Pancreas (tissue), 10 donors: ENCODE results near the gene MPRIP. TPM values are rescaled to one million over a fixed set of nuclear protein-coding genes. Genes with fewer than 3 reads are reported as not detected.
A peak's percentile ranks its signal among the peaks of the same experiment; 100 is the strongest.

ENCODE experiments used
- ATAC-seq, 4 donors: fragments of 200-7000 bp; cut with Tn5 transposase; one replicate each; pipeline versions ENCODE4 v1.8.0 to v1.9.1; 2020; ENCODE audit warnings: mild to moderate bottlenecking in 4 of 4, moderate library complexity in 4 of 4
- DNase-seq, 6 donors: peaks; one replicate each; pipeline ENCODE4 v3.0.0-alpha.2; 2020
- FAIRE-seq: peaks from 2 replicates; lab custom pipeline; 2012; peaks lifted over from hg19 to GRCh38; lab: Jason Lieb, UNC
- H3K27ac ChIP-seq, 4 donors: fragments of 200-600 bp; sonication (generic); 1 replicate in 3 of 4; 2 replicates in 1 of 4; pipeline versions ENCODE4 v1.5.0 to v1.8.0; 2020
- H3K27me3 ChIP-seq, 4 donors: fragments of 200-600 bp; one replicate each; pipeline ENCODE4 v1.8.0; 2021
- H3K36me3 ChIP-seq, 3 donors: fragments of 200-600 bp; sonication (generic) in 1 of 3; one replicate each; pipeline versions ENCODE4 v1.5.0 to v1.8.0; 2020 to 2021
- H3K4me1 ChIP-seq, 3 donors: fragments of 200-600 bp; one replicate each; pipeline ENCODE4 v1.8.0; 2021
- H3K4me3 ChIP-seq, 4 donors: fragments of 200-600 bp; sonication (generic) in 2 of 4; one replicate each; pipeline versions ENCODE4 v1.5.0 to v1.8.0; 2020 to 2021
- H3K9me3 ChIP-seq, 4 donors: fragments of 200-600 bp; one replicate each; pipeline ENCODE4 v1.8.0; 2021
- WGBS, 2 donors: extraction: QIAGEN DNeasy Blood & Tissue Kit; methylation state at CpG; one replicate each; pipeline ENCODE4 v1.1.7; 2013; 5-methylcytosine and 5-hydroxymethylcytosine counted together
- intact Hi-C, 3 donors: fragments of 100-400 bp; cut with DNase I; formaldehyde crosslinking; loops; one replicate each; pipeline versions ENCODE4 v1.11.1 to v1.14.2; 2022
- polyA plus RNA-seq, 2 donors: library from polyadenylated mRNA; stranded (reverse); fragments of 200-250 nt; gene quantifications; one replicate each; pipeline ENCODE4 v1.2.3, GENCODE V29; 2013
- total RNA-seq, 6 donors: library from RNA; stranded (reverse); fragmentation: NEBNext Ultra II Directional in 4 of 6; extraction: Animal tissue kit (Norgen Biotek cat#: 25700) in 4 of 6; gene quantifications; one replicate each; pipeline versions ENCODE4 v1.2.1 to v1.2.4, GENCODE V29; 2021 to 2023
- TF ChIP-seq, protein P1 (sequence below), 4 donors: fragments of 200-600 bp; sonication (generic) in 3 of 4; IDR thresholded peaks; one replicate each; pipeline versions ENCODE4 v1.5.0 to v1.8.0; 2021; ENCODE audit warnings: antibody characterized with exemption in 4 of 4
- donor health status: healthy with polysubstance abuse.
- donor health status: DM: no; HTN: no; CAD: no; lungs with moderate emphysema.
- donor health status: DM: no; HTN: no; CAD: no.
- donor health status: control.
- donor health status: control.
- donor health status: Bipolar disorder and iron deficiency.
- donor health status: DM: yes; HTN: yes; CAD: no.
- donor health status: DM: no; HTN: no; CAD: no.
- donor health status: DM: no; HTN: no; CAD: no.
- donor health status: DM: yes; HTN: yes; CAD: no.

MPRIP gene
- total and polyA plus RNA-seq, 8 donors, result 91.8 to 242 (median 107) TPM

DNA sequence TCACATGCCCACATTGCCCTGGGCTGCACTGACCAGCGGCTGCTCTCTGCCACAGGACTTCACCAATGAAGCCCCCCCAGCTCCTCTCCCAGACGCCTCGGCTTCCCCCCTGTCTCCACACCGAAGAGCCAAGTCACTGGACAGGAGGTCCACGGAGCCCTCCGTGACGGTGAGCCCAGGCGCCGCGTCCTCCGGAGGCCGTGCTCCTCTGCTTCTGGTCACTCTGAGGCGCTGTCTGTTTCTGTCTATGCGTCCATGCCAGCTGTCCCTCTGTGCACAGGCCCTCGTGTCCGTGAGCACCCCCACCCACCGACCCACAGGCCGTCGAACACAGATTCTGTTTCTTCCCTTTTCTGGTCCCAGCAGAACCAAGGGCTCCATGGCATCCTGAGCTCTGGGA, 101.2 kb downstream of the MPRIP start:
- FAIRE-seq (no peak), DNase-seq (peak in 1 of 6 donors; percentile 59), ATAC-seq (no peak)
- Histone ChIP-seq H3K4me3 (no peak overlapping the region), H3K4me1 (no peaks in the 10 kb centered on the region), H3K9me3 (no peaks in the 10 kb centered on the region), H3K27ac (no peak overlapping the region), H3K36me3 (peaks cover 0 to 83% (median 34%) of the 10 kb centered on the region in 3 donors), H3K27me3 (no peaks in the 10 kb centered on the region)
- intact Hi-C loops, result loop anchor here in 1 of 3 donors (10.0 kb wide), 1 partner anchor 139 kb away; no protein-coding TSS in a partner anchor
- TF ChIP-seq, protein P1, sequence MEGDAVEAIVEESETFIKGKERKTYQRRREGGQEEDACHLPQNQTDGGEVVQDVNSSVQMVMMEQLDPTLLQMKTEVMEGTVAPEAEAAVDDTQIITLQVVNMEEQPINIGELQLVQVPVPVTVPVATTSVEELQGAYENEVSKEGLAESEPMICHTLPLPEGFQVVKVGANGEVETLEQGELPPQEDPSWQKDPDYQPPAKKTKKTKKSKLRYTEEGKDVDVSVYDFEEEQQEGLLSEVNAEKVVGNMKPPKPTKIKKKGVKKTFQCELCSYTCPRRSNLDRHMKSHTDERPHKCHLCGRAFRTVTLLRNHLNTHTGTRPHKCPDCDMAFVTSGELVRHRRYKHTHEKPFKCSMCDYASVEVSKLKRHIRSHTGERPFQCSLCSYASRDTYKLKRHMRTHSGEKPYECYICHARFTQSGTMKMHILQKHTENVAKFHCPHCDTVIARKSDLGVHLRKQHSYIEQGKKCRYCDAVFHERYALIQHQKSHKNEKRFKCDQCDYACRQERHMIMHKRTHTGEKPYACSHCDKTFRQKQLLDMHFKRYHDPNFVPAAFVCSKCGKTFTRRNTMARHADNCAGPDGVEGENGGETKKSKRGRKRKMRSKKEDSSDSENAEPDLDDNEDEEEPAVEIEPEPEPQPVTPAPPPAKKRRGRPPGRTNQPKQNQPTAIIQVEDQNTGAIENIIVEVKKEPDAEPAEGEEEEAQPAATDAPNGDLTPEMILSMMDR (IDR thresholded peaks at IDR 0.05), result no peak
- WGBS, 2 donors, result 93 to 97% methylated on average over 19 of the region's 19 CpGs

DNA sequence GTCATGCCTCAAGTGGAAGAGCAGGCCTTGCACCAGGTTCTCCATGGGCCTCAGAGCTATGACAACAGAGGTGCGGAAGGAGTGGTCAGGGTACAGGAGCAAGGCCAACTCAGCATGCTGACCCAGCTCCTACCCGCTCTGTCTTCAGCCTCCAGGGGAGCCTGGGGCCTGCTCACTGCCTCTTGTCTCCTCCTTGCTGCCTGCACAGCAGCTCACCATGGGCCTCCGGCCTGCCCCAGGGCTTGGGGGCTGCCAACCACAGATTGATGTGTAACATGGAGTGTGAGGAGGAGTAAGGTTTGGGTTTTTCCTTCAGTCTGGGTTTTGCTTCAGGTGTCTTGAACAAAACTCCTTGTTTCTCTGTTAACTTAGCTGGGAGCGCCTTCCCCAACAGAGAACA, 101.8 kb downstream of the MPRIP start:
- intact Hi-C loops, result loop anchor here in 1 of 3 donors (10.0 kb wide), 1 partner anchor 139 kb away; no protein-coding TSS in a partner anchor
- FAIRE-seq (no peak), DNase-seq (peak in 1 of 6 donors; percentile 34), ATAC-seq (no peak)
- TF ChIP-seq, protein P1 (IDR thresholded peaks at IDR 0.05), result no peak
- no peak overlapping the region for H3K27ac ChIP-seq
- WGBS, 2 donors, result 98% methylated on average over 4 of the region's 4 CpGs
- H3K9me3 ChIP-seq, result no peaks in the 10 kb centered on the region
- H3K27me3 ChIP-seq, result no peaks in the 10 kb centered on the region
- peaks cover 0 to 80% (median 30%) of the 10 kb centered on the region in 3 donors for H3K36me3 ChIP-seq
- no peak overlapping the region for H3K4me3 ChIP-seq
- no peaks in the 10 kb centered on the region for H3K4me1 ChIP-seq

DNA sequence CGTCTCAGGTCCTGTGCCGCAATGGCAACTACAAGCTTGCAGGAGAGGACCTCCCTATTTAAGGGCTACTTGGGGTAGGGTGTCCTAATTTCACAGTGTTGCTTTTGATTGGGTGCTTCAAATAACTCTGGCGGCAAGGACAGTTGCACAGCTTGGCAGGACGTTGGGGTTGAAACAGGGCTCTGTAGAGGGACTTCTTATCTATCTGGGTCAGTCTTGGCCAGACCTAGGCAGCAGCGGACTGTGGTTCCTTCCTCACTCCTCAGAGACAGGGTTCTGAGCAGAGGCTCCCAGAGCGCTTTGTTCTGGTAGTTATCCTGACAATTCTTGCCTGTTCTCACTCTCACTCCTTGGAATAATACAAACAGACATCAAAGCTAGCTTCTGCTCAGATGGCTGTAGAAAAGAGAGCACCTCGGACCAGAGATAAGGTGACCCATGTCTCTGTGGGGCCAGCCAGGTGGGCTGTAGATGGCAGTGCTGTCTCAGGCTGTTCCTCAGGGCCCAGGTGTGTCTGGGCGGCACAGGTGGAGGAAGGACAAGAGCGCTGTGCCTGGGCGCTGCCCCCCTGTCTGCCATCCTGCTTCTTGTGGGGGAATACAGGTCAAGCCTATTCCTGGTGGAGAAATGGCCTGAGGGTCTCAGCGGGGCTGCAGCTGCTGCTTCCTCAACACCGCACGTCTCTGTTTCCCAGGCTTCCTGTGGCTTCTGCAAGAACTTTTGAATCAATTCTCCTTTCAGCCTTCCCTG, 102.8 kb downstream of the MPRIP start:
- intact Hi-C loops, result loop anchor here in 1 of 3 donors (10.0 kb wide), 1 partner anchor 140 kb away; no protein-coding TSS in a partner anchor
- WGBS, 2 donors, result 84 to 85% methylated on average over 13 of the region's 13 CpGs
- Histone ChIP-seq H3K4me3 (no peak overlapping the region), H3K36me3 (peaks cover 0 to 72% (median 20%) of the 10 kb centered on the region in 3 donors), H3K4me1 (no peaks in the 10 kb centered on the region), H3K27ac (no peak overlapping the region), H3K9me3 (no peaks in the 10 kb centered on the region), H3K27me3 (no peaks in the 10 kb centered on the region)
- ATAC-seq (no peak), DNase-seq (peak in 1 of 6 donors; percentile 39), FAIRE-seq (no peak)
- TF ChIP-seq, protein P1 (IDR thresholded peaks at IDR 0.05), result no peak

DNA sequence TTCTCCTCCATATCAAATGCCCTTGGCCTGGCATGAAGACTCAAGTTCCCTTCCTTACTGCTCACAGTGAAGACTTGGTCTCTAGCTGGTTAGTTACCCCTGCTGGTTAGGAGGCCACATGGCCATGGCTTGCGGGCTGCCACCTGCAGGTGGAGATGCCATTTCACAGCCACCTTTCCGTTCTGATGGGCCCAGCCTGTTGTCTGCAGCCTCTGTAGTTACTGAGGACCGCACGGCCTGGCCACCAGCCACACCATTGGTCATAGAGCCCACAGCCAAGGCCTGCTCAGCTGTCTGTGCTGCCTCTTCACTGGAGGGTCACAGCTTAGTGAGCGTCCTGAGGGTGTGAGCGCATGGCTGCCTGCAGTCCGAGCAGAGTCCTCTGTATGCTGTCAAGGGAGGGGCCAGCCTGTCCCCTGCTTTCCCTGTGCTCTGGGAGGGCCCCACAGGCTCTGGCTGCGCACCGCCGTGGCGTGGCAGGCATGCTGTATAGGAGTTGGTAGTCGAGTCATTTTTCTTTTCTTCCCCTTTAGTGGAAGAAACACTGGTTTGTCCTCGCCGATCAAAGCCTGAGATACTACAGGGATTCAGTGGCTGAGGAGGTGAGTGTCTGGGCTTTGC, 104.6 kb downstream of the MPRIP start:
- TF ChIP-seq, protein P1 (IDR thresholded peaks at IDR 0.05), result peak in 1 of 4 donors; percentile 17
- no peak for FAIRE-seq
- Histone ChIP-seq H3K9me3 (no peaks in the 10 kb centered on the region), H3K4me3 (no peak overlapping the region), H3K27ac (no peak overlapping the region), H3K36me3 (peaks cover 0 to 80% (median 20%) of the 10 kb centered on the region in 3 donors), H3K4me1 (peaks cover 0 to 4% (median 0%) of the 10 kb centered on the region in 3 donors), H3K27me3 (no peaks in the 10 kb centered on the region)
- ATAC-seq, result peak in 3 of 4 donors; percentile 36 to 55 (median 51)
- intact Hi-C loops, result loop anchor here in 1 of 3 donors (10.0 kb wide), 1 partner anchor 142 kb away; no protein-coding TSS in a partner anchor
- WGBS, 2 donors, result 83 to 85% methylated on average over 14 of the region's 14 CpGs
- peak in 1 of 6 donors; percentile 47 for DNase-seq
